Measurements from ENCODE around the gene PTPRQ.
"Not testable (repeated sequence)": the region's sequence is repeated elsewhere in the genome, so short reads cannot be mapped to it uniquely, and the experiment has no call there.

PTPRQ gene, protein sequence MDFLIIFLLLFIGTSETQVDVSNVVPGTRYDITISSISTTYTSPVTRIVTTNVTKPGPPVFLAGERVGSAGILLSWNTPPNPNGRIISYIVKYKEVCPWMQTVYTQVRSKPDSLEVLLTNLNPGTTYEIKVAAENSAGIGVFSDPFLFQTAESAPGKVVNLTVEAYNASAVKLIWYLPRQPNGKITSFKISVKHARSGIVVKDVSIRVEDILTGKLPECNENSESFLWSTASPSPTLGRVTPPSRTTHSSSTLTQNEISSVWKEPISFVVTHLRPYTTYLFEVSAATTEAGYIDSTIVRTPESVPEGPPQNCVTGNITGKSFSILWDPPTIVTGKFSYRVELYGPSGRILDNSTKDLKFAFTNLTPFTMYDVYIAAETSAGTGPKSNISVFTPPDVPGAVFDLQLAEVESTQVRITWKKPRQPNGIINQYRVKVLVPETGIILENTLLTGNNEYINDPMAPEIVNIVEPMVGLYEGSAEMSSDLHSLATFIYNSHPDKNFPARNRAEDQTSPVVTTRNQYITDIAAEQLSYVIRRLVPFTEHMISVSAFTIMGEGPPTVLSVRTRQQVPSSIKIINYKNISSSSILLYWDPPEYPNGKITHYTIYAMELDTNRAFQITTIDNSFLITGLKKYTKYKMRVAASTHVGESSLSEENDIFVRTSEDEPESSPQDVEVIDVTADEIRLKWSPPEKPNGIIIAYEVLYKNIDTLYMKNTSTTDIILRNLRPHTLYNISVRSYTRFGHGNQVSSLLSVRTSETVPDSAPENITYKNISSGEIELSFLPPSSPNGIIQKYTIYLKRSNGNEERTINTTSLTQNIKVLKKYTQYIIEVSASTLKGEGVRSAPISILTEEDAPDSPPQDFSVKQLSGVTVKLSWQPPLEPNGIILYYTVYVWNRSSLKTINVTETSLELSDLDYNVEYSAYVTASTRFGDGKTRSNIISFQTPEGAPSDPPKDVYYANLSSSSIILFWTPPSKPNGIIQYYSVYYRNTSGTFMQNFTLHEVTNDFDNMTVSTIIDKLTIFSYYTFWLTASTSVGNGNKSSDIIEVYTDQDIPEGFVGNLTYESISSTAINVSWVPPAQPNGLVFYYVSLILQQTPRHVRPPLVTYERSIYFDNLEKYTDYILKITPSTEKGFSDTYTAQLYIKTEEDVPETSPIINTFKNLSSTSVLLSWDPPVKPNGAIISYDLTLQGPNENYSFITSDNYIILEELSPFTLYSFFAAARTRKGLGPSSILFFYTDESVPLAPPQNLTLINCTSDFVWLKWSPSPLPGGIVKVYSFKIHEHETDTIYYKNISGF (N-terminal part only)

GRCh38 chr12:80443974-80444666, at the start of gene PTPRQ:
TSS of gene PTPRQ (plus strand) at chr12:80444235. CDS start at chr12:80444346, 111 bp downstream.
- DNase-seq (ENCODE audit: low spot score) = no peak

DNA sequence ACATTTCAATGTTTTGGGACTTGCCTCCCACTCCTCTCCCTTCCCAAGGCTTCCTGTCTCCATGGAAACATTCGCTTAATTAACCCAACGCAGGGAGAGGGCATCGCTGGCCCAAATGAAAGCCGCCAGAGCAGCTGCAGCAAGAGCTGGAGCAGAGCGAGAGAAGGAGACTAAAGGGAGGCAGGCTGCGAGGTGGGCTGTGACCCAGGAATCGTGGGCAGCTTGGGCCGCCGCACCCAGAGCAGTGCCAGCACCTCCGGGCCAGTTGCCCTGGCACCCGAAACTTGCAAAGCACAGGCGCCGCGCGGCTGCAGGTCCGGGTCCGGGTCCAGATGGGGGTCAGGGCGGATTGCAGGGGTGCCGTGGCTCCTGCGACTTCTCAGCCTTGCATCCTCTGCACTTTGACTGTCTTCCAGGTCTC, 43.5 kb upstream of the PTPRQ start:
- DNase-seq (ENCODE audit: low spot score) = no peak

GRCh38 chr12:80401191-80401590, 42.8 kb upstream of the PTPRQ start:
- no peak for DNase-seq (ENCODE audit: low spot score)

GRCh38 chr12:80404629-80405028, 39.4 kb upstream of the PTPRQ start:
- DNase-seq (ENCODE audit: low spot score) = no peak

GRCh38 chr12:80406253-80406652, 37.8 kb upstream of the PTPRQ start:
- no peak for DNase-seq (ENCODE audit: low spot score)

DNA sequence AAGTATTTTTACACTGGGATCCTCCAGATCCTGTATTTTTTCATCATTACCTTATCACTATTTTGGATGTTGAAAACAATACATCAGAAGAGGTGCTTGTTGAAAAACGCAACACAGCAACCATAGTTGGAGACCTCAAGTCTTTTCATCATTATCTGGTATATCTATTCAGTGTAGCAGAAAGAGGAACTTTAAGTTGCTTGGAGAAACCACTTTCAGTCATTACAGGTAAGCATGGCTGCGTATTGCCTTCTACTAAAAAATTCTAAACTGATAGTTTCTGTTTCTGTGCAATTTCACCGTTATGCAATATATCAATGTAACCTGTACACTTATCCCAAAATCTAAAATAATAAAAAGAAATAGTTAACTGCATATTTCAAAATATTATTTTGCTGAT, 32.2 kb upstream of the PTPRQ start:
- no peak for DNase-seq (ENCODE audit: low spot score)

DNA sequence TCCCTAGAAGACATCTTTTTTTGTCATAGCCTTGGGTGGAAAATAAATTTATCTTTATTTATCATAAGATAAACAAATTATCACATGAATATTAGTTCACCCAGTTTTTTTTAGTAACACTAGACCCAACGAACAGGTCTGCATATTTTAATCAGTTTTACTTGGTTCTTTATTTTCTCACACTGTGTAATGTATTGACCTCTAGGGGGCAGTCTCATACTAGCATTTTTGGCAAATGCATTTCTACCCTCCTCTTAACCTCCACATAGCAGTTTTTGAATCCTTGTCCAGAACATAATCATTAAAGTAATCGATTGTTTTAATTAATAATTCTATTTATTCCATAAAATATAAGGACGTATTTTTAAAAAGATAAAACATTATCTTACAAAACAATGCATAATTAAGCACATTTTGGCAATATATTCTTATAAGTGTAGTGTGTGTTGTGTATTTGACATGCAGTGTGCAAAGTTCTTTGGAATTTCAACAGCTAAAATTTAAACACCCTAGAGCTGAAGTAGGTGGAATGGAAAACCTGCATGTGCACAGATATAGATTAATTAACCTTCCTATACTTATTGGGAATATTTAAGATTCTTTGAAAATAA, 31.6 kb upstream of the PTPRQ start:
- peak; percentile 48 for DNase-seq (ENCODE audit: low spot score)

DNA sequence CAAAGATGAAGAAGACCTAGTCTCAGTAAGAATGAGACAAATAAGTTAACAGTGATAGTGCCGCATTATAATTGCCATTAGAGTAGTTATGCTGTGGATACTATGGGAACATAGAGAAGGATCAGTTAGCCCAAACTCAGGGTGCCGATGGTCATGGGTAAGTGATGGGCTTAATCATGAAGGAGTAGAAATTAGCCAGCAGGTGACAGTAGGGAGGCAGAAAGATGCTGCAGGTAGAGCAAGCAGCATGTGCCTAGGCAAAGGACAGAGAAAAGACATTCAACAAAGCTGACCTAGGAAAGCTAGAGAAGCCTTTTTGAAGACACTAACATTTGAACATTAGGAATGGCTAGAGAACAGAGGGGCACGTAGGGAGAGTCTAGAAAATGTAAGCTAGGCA, 30.6 kb upstream of the PTPRQ start:
- no peak for DNase-seq (ENCODE audit: low spot score)

- DNase-seq (ENCODE audit: low spot score) = no peak
Measured at GRCh38 chr12:80415466-80415865, 28.6 kb upstream of the PTPRQ start.

- DNase-seq (ENCODE audit: low spot score) = no peak
Measured at GRCh38 chr12:80419644-80420043, 24.4 kb upstream of the PTPRQ start.

DNA sequence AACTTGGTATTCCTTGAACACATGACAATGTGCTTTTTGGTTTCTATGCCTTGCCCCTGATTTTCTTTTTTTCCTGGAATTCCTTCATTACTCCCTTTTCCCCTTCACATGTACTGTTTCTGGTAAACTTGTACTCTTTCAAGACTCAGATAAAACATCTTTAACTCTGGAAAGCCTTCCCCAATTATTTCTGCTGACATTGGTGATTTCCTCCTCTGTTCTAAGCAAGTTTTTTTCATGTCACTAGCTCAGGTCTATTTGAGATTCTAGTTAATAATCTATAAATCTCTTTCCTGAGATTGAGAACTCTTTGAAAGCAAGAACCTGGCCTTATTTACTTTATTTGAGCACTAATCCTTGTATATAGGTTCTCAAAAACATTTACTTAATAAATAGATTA, 24.0 kb upstream of the PTPRQ start:
- DNase-seq (ENCODE audit: low spot score) = no peak

GRCh38 chr12:80422550-80422949, 21.5 kb upstream of the PTPRQ start:
- no peak for DNase-seq (ENCODE audit: low spot score)

DNA sequence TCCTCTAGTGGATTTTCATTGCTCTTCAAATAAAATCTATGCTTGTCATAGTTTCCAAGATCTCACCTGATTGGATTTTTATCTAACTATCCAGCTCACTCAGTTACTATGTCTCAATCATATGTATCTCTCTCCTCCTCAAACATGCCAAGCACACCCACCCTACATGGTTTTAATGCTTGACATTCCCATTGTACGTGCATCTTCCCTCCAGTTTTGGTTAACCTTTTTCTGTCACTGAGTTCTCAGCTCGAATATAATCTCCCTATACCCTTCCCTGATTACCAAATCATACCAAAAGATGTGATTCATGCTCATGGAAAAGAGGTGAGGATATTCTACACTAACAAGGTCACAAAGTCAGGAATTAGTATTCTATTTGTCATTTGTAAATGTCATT, 12.0 kb upstream of the PTPRQ start:
- no peak for DNase-seq (ENCODE audit: low spot score)

DNA sequence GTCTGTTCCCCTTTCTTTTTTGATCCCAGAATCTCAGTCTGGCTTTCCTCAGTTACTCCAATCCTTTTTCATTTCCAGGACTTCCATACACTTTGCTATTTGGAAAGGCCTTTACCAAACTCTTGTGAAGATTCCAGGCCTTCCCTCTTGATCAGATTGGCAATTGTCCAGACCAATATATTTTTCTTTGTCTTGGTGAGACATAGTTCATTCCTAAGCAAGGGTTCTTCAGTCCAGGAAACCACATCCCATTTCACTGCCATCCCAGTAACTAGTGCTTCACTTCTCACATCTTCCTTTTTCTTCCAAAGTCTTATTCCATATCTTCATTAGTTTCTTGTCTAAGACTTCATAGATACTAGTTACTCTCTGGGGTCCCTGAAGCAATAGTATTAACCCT, 2.1 kb upstream of the PTPRQ start:
- no peak for DNase-seq (ENCODE audit: low spot score)

DNA sequence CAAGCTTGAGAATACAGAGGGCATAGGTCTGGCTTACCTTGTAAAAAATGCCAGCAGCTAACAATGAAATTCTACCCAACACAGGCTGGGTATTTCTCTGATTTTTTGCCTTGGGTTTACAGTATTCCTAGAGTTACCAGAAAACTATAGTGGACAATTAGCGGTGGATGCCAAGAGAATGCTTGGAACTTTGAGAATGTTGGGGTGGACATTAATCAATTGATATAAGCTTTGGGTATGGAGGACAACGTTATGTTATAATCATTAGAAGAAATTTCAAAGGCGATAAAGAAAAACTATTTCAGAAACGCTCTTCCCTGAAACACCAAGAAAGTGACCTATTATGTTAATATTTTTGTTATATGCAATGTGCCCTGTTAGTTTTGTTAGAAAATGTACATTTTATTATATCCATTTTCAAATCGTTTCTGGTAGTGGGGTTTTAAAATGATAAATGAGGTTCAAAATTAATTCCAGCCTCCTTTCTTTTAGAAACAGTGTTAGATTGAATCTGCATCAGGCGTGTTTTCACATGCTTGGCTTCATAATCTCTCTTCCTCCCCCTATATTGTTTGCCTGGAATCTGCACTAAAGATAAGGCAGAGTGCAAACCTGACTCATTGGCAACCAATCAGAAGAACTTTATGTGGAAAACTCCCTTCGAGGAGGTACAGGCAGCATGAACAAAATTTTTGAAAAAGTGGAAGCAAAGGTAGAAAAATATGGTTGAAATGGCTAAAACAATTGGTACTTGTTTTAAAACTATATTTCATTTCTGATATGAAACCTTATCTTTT, 1.4 kb upstream of the PTPRQ start:
- no peak for DNase-seq (ENCODE audit: low spot score)

DNA sequence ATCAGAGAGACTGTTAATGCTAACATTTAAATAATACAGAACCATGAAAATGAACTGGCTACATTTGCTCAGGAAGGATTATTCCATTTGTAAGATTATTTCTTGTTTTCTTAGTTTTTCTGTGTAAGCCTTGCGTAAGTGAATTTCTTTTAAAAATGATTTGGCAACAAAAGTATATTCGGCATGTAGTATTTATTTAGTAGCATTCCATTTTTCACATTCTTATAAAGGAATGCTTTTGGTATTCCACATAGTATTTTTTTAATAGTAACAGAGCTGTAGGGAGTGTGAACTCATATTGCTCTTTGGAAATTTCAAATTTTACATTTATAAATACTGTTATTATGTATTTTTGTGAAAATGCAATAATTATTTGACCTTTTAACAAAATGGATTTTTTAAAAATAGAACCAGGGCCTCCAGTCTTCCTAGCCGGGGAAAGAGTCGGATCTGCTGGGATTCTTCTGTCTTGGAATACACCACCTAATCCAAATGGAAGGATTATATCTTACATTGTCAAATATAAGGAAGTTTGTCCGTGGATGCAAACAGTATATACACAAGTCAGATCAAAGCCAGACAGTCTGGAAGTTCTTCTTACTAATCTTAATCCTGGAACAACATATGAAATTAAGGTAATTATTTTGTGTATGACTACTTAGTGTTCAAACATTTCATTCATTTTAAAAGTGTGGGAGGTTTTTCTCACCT, 1.2 kb downstream of the PTPRQ start:
- no peak for DNase-seq (ENCODE audit: low spot score)

DNA sequence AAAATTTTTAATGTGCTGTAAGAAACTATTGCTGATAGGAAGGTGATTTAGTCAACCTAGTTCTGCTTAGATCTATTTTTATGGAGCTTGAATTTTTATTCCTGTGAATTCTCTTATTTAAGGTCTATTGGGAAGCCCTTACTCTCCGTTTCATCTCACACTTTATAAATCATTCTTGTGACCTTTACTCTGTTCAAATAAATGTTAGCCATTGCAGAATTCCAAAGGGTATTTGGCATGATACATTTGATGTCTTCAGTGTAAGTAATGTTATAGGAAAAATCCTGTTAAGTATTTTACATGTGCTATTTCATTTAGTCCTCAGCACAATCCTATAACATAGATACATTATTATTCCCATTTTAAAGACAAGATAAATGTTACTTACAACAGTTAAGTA, 12.5 kb downstream of the PTPRQ start:
- no peak for DNase-seq (ENCODE audit: low spot score)

DNA sequence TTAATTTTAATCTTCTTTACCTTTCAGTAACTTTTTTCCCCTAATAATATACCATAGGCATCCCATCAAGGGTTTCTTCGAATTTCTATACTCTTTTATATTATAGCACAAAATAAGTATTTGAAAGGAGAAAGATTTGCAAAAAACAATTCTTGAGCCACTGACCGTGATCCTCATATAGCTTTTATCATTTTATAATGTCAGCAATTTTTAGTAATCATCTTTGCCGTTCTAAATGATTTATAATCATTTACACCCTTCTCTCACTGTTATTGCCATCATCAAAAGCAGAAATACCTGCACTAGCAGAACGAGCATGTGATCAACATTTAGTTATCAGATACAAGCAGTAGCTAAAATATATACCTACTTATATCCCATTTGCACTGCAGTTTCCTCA, 16.9 kb downstream of the PTPRQ start:
- no peak for DNase-seq (ENCODE audit: low spot score)

DNA sequence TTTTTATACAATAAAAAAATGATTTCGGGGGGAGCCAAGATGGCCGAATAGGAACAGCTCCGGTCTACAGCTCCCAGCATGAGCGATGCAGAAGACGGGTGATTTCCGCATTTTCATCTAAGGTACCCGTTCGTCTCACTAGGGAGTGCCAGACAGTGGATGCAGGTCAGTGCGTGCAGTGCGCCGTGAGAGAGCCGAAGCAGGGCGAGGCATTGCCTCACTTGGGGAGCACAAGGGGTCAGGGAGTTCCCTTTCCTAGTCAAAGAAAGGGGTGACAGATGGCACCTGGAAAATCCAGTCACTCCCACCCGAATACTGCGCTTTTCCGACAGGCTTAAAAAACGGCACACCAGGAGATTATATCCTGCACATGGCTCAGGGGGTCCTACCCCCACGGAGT, 17.8 kb downstream of the PTPRQ start:
- DNase-seq (ENCODE audit: low spot score) = not testable (repeated sequence)

DNA sequence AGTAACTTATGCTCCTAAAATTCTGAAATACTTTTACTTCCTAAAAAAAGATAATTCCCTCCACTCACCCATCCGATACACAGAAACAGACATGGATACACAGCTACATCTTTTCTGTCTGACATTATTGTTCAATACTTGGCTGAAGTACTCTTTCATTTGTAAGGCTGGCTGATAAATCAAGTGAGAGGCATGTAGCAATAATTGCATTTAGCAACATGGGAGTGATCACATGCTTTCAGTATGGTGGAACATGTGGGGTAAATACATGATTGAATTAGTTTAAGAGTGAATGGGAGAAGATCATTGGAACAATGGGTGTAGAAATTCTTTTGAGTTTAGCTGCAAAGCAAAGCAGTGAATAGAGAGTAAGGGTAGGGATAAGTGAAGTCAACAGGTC, 25.6 kb downstream of the PTPRQ start:
- DNase-seq (ENCODE audit: low spot score) = no peak
